Measurements from ENCODE around the gene PALD1.

GRCh38 chr10:70604106-70604505 is 125.5 kb downstream of the PALD1 start:
- no peak for TF ChIP-seq POLR2AphosphoS5 (IDR thresholded peaks at IDR 0.05; ENCODE audit: insufficient read depth in 1 of 2, low read depth in 1 of 2)
- TF ChIP-seq POLR2A (IDR thresholded peaks at IDR 0.05) = no peak
- no peak for TF ChIP-seq CTCF (IDR thresholded peaks at IDR 0.05)
